ENCODE results near the gene RGS9BP. TPM values are rescaled to one million over a fixed set of nuclear protein-coding genes. Genes with fewer than 3 reads are reported as not detected.
"Not testable (repeated sequence)": the region's sequence is repeated elsewhere in the genome, so short reads cannot be mapped to it uniquely, and the experiment has no call there.

The RGS9BP gene
- total RNA-seq, 6 donors from 2014 or later = 2.2 to 9.4 (median 6.0) TPM

GRCh38 chr19:32647361-32647760 lies 28.3 kb upstream of the RGS9BP start:
- H3K27ac ChIP-seq = no peak overlapping the region
- TF ChIP-seq POLR2AphosphoS5 (IDR thresholded peaks at IDR 0.05) (no peak), CTCF (IDR thresholded peaks at IDR 0.05) (no peak), EP300 (IDR thresholded peaks at IDR 0.05) (no peak), POLR2A (IDR thresholded peaks at IDR 0.05) (no peak)
- 91 to 95% methylated on average over 7 to 8 of the region's 8 CpGs for WGBS, 2 donors
- DNase-seq (no peak), ATAC-seq (ENCODE audit: low FRiP score in 2 of 2) (no peak)
- H3K4me1 ChIP-seq = peaks cover 1 to 9% (median 7%) of the 10 kb centered on the region in 4 donors
- H3K36me3 ChIP-seq = peaks cover 18 to 70% (median 52%) of the 10 kb centered on the region in 4 donors
- H3K27me3 ChIP-seq = no peaks in the 10 kb centered on the region
- no peak overlapping the region for H3K4me3 ChIP-seq
- no peaks in the 10 kb centered on the region for H3K9me3 ChIP-seq

- Histone ChIP-seq H3K4me3 (no peak overlapping the region), H3K4me1 (peaks cover 3 to 23% (median 15%) of the 10 kb centered on the region in 4 donors), H3K27ac (no peak overlapping the region), H3K9me3 (no peaks in the 10 kb centered on the region), H3K36me3 (peaks cover 9 to 56% (median 38%) of the 10 kb centered on the region in 4 donors), H3K27me3 (no peaks in the 10 kb centered on the region)
- DNase-seq = no peak
- no peak for ATAC-seq (ENCODE audit: low FRiP score in 2 of 2)
- 96 to 97% methylated on average over 11 of the region's 11 CpGs for WGBS, 2 donors
- TF ChIP-seq CTCF (IDR thresholded peaks at IDR 0.05) (no peak), EP300 (IDR thresholded peaks at IDR 0.05) (no peak), POLR2A (IDR thresholded peaks at IDR 0.05) (no peak), POLR2AphosphoS5 (IDR thresholded peaks at IDR 0.05) (no peak)
Measured at GRCh38 chr19:32649751-32650150, 25.9 kb upstream of the RGS9BP start.

GRCh38 chr19:32650671-32651070 lies 25.0 kb upstream of the RGS9BP start:
- Histone ChIP-seq H3K4me3 (no peak overlapping the region), H3K27ac (no peak overlapping the region), H3K4me1 (peaks cover 3 to 23% (median 15%) of the 10 kb centered on the region in 4 donors), H3K9me3 (no peaks in the 10 kb centered on the region), H3K36me3 (peaks cover 9 to 60% (median 47%) of the 10 kb centered on the region in 4 donors), H3K27me3 (no peaks in the 10 kb centered on the region)
- WGBS, 2 donors = 71 to 84% methylated on average over 5 of the region's 5 CpGs
- TF ChIP-seq CTCF (IDR thresholded peaks at IDR 0.05) (no peak), POLR2AphosphoS5 (IDR thresholded peaks at IDR 0.05) (no peak), POLR2A (IDR thresholded peaks at IDR 0.05) (no peak)
- ATAC-seq (ENCODE audit: low FRiP score in 2 of 2) = no peak
- DNase-seq = no peak

- H3K4me3 ChIP-seq = no peak overlapping the region
- peaks cover 3 to 23% (median 15%) of the 10 kb centered on the region in 4 donors for H3K4me1 ChIP-seq
- H3K27me3 ChIP-seq = no peaks in the 10 kb centered on the region
- H3K36me3 ChIP-seq = peaks cover 9 to 60% (median 44%) of the 10 kb centered on the region in 4 donors
- no peaks in the 10 kb centered on the region for H3K9me3 ChIP-seq
- no peak for ATAC-seq (ENCODE audit: low FRiP score in 2 of 2)
- 55 to 83% methylated on average over 7 to 8 of the region's 8 CpGs for WGBS, 2 donors
- H3K27ac ChIP-seq = no peak overlapping the region
- no peak for TF ChIP-seq POLR2A (IDR thresholded peaks at IDR 0.05)
- TF ChIP-seq CTCF (IDR thresholded peaks at IDR 0.05) = no peak
- no peak for TF ChIP-seq POLR2AphosphoS5 (IDR thresholded peaks at IDR 0.05)
- no peak for TF ChIP-seq EP300 (IDR thresholded peaks at IDR 0.05)
- DNase-seq = no peak
Measured at GRCh38 chr19:32651729-32652140, 23.9 kb upstream of the RGS9BP start.

GRCh38 chr19:32652331-32652730 lies 23.3 kb upstream of the RGS9BP start:
- ATAC-seq (ENCODE audit: low FRiP score in 2 of 2) = not testable (repeated sequence)
- WGBS, 2 donors = 93 to 97% methylated on average over 13 of the region's 13 CpGs

More at GRCh38 chr19:32652331-32652730, 23.3 kb upstream of the RGS9BP start:
- H3K27me3 ChIP-seq, H3K4me3 ChIP-seq, H3K9me3 ChIP-seq, DNase-seq, H3K27ac ChIP-seq: not testable (repeated sequence)
- Histone ChIP-seq H3K36me3 (peaks cover 7 to 59% (median 40%) of the 10 kb centered on the region in 4 donors), H3K4me1 (peaks cover 3 to 23% (median 15%) of the 10 kb centered on the region in 4 donors)
